GM12892 (cell line): ENCODE data around the gene RER1.

Source experiments
- POLR2A ChIP-seq: IDR thresholded peaks from 2 replicates; pipeline ENCODE4 v1.6.1; 2011; ENCODE audit warnings: low read depth, low read length, control low read depth
- TAF1 ChIP-seq: IDR thresholded peaks from 2 replicates; pipeline ENCODE4 v1.6.1; 2011; ENCODE audit warnings: low read depth, mild to moderate bottlenecking, control low read depth, low read length, borderline replicate concordance

GRCh38 chr1:2368053-2368744, 23.4 kb upstream of the RER1 start:
- TF ChIP-seq POLR2A (no peak), TAF1 (no peak)
